Stimulated activated CD4-positive, alpha-beta T cell treated with anti-CD3 and anti-CD28 coated beads, Interleukin-12 subunit alpha, Interleukin-12 subunit beta, amount 100 ng/mL, for 24 hours (primary cell): ENCODE data around the gene FOXP1.

ENCODE experiments used
- DNase-seq, 2 experiments: peaks; one replicate each; pipeline ENCODE4 v3.0.0-alpha.2; 2020; ENCODE audit warnings: low read depth in 2 of 2

The FOXP1 gene

DNA sequence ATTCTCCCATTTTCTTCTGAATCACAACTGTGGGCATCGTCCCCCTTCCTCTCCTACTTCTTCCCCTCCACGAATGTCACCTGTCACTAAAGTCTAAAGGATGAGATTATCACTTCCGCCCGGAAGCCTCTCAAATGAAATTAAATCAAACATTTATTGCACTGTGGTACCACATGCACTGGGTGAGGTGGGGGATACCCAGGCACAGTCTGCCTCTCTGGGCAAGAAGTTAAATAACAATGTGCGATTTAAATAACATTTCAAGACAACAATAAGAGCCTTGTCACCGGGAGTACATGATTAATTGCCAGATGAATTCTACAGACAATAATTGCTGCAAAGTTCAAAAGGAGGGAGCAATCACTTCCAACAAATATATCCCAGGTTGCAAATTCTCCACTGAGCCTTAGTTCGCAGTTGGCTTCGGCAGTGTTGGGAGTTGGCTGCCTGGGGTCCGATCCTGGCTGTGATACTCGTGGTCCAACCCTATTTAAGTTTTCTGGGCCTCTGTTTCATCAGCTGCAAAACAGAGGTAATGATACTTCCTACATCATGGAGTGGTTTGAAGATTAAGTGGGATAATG is 77.7 kb downstream of the FOXP1 start:
- no peak for DNase-seq

DNA sequence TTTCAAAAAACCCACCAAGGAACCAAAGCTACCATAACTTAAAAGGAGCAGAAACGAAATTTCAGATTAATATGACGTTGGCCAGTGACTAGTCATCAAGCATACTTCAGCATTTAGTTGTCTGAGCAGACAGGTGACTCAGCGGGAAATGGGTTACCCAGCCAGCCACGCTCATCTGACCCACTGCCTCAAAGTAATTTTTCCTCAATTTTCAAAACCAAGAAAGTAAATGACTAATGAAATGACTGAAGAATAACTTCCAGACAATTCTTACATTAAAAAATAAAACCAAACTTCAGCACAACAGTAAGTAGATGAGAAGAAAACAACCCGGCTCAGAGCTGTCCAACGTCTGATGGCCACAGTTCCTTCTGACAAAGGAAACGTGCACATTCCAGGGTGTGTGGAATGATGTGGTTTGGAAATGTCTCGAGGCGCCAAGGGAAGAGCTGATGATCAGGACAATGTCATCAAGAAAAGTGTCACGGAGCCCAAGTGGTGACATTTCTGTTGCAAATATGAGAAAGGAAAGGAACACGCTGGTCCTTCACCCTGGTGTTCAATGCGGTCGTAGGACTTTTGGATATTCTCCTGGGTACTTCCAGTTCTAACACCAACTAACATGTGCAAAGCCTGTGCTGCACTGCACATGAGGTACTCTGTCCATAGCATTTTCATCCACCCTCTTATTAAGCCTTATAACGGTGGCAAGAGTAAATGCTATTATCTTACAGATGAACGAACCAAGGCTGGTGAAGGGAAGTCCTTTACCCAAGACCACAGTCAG is 79.1 kb downstream of the FOXP1 start:
- DNase-seq: no peak

DNA sequence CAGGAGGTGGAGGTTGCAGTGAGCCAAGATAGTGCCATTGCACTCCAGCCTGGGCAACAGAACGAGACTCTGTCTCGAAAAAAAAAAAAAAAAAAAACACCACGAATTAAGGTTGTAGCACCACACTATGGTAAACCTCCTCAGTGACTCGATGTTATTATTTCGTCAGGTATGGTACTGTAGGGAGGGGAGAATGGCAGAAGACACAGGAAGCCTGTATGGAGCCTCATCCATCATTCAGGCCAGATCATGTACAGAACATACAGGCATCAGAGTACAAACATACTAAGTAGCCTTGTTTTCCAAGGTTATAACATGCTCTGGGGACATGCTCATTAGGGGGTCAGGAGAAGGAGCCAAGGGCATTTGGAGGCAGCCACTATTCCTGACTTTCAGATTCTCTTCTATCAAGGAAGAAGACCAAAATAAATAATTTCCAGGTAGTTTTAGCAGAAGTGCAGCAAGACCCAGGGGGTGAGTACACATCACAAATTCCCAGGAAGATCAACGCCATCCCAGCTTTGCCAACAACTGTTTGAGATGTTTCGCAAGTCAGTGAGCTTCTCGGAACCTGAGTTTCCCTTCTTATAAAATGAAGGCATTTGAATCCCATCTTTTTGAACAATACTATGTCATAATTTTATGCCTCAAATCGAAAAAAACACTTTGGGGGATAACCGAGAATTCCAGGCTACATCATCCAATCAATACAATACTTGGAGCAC is 79.8 kb downstream of the FOXP1 start:
- no peak for DNase-seq

DNA sequence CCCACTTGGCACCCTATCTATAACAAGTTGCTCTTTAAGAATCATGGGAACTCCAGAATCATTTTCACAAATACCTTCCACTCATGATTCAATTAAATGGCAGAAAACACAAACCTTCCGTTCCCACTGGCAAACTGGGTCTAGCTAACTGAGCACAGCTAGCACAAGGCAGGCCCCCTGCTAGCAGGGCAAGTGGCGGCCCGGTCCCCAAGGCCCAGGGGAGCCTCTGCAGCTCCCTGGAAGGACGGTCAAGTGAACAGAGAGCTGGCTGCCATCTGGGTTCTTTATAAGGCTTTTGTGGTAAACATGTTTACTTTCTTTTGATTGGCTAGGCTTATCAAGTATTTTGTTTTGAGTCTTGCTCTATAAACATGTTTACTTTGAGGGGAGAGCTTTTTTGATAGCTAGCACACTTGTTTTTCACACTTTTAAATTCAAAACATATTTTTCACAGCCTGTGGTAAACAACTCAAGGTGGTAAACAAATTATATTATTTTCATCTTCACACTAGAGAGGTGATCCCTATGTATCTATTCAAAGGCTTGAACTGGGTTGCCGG is 81.4 kb downstream of the FOXP1 start:
- DNase-seq: no peak

DNA sequence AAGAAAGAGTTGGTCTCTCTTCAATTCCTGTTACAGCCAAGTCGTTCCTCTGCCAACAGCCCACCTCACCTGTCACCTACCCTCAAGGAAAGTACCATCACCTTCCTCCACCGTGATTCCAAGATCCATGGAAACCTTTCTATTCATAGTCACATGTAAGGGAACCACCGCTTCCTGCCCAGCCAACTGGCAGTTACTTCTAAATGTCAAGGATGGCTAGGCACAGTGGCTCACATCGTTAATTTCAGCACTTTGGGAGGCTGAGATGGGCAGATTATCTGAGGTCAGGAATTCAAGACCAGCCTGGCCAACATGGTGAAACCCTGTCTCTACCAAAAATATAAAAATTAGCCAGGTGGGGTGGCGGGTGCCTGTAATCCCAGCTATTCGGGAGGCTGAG is 82.8 kb downstream of the FOXP1 start:
- no peak for DNase-seq

DNA sequence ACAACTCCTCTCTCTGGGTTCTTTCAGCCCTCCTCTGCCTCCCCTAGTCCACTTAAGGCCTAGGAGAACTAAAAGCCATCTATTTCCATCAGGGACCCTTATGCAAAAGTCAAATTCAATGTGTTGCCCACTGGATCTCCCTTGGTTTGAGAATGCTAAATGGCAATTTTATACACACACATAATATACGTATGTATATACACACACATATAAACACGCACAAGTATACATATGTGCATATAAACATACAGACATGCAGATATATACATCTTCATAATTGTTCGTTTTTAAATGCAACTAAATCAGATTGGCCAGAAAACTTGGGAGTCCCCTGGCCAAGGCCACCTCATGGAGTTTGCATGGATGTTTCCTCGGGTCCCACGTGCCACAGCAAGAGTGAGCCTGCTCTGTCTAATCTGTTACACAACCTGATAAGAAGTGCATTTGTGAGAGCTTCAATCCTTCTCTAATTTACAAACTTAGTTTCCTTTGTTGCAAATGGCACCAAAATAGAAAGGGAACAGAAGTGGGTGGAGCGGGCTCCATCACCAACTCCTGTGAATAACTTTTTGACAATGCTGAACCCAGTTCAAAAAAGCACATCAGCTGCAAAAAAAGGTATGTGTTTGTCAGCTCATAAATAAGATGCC is 84.2 kb downstream of the FOXP1 start:
- DNase-seq: no peak

DNA sequence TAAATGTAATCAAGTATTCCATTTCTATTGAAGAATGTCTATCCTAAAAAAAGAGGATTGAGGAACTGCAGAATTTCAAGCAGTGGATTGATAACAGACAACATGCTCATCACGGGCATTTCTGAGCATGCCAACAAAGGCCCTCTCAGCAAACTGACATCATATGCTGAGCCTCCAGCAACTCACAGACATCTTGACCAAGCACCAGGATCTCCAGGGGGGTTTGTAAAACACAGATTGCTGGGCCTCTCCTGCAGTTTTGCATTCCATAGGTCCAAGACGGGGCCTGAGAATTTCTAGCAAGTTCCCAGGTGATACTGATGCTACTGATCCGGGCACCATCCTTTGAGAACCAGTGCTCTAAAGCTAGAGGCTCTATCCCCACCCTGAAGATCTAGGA is 85.0 kb downstream of the FOXP1 start:
- DNase-seq: no peak

DNA sequence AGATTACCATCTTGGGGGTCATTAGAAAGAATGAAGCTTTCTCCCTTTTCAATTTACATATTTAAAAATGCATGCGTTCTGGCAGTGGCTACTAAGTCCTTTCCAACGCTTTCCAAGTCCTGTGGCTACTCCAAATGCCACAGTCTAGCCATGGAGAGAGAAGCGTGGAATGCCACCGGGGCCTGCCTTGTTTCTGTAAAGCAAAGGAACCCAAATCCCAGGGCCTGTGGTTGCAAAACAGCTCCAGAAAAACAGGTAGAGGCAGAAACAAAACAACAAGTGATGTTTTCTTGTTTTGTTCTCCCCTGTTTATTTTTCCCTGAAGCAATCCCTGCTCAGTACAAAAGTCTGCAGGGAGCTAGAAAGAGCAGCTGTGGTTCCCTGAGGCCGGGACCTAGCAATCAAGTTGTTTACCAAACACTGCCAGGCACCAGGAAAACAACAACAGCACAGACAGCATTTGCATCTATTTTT is 85.5 kb downstream of the FOXP1 start:
- DNase-seq: no peak

DNA sequence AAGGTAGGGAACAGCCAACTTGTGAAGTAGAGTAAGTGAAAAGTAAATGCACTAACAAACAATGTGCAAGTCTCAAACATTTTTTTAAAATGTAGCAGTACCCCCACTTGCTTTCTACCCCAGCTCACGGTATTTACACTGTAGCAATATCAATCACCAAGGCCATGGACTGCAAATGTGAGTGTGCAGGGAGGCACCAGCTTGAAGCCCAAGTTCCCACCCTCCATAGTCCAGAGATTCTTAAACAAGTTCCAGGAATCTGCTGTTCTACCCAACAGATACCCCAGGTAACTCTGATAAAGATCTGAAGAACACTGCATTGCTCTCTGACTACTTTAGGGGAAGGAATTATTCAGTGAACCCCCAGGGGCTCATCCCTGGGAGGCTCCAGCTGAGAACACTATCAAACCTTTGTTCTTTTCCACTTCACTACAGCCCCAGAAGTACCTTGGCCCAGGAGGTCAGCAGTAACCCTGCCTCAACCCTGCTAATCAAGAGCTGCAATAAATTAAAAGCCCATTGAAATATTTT is 86.1 kb downstream of the FOXP1 start:
- DNase-seq: no peak

DNA sequence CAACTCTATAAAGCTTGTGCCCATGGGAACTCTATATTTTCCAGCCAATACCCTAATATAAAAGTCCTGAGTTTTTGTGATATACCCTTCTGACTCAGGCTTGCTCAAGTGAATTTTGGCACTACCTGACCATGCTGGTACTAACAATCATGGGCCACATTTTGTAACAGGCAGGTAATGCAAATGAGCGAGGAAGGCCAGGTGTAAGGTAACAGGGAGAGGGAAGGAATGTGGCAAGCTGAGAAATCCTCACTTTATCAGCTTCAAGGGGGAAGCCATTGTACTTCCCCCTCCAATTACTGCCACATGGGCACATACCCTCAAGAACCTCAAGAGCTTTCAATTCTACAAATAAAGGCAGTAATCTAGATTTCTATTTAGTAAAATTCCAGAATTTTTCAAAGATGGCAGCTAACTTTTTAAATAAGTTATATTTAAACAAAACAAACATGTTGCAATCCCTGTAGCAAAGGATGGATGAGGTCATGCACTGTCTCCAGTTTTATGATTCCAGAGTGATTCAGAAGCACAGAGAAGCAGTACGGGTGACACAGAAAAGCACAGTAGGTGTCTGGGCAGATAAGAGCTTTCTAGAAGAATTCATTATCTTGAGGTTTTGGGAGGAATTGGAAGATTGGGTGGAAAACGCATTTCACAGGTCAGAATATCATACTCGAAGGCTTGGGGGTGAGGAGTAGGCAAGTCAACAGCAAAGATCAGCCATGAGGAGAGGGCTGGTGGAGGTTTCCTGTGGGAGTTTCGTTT is 87.6 kb downstream of the FOXP1 start:
- no peak for DNase-seq

DNA sequence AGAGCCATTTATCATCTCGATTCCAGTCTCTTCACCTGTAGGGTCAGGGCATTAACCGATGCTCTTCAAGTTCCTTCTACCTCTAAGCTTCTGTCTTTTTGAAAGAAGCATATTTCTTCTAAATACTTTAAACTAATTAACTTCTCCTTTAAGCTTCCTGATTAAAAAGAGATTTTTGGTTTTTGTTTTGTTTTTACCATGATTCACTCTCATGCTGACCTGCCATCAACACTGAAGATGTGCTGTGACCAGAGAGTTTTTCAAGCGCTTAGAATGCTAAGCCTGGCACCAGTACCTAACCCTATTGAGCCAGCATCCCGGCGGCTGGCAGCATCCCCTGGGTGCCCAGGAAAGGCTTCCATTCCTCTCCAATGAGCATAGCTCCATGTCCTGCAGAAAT is 89.3 kb downstream of the FOXP1 start:
- no peak for DNase-seq

DNA sequence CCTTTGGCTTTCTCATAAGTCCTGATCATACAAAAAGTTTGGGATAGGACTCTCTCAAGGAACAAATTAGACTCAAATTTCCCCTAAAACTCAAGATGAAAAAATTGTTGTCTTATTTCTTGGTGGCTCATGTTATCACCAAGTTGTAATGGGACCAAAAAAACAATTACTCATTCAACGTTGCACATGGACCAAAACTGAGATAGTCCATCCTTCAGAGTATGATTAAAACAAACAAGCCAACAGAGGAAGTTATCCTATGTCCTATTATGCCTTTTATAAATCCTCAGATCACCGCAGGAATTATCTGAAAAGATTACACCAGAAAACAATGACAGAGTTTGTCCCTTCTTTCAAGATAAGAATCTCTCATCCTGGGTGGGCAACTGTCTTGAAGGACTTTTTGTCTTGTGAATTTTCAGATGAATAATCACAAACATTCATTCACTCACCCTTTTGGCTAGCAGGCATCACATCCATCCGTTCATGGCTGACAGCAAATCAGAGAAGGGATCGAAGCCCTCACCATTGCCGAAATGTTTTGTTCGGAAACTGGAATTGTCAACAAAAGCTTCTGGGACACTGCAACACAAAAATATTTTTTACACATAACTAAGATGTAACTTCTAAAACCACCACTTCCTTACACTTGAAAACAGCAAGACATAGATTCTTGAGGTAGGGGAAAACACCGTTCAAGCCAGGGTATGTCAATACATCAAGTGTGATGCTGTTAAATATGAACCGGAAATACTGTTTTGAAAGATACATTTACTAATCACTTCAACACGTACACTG is 90.4 kb downstream of the FOXP1 start:
- DNase-seq: no peak

DNA sequence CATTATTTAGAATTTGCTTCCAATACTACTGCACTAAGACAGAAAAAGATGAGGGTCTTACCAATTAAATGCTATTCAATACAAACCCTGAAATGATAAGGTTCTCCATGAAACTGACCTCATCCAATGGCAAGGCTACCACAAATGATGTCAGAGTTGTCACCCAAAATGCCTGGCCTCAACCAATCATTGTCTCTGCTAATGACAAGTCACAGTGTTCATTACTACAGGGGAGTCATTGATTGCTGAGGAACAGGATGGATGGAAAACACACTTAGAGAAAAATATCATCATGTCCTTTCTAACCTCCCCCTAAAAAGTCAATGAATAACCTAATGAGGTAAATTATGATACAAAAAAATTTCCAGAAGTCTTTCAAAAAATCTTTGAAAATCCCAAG is 91.0 kb downstream of the FOXP1 start:
- no peak for DNase-seq

DNA sequence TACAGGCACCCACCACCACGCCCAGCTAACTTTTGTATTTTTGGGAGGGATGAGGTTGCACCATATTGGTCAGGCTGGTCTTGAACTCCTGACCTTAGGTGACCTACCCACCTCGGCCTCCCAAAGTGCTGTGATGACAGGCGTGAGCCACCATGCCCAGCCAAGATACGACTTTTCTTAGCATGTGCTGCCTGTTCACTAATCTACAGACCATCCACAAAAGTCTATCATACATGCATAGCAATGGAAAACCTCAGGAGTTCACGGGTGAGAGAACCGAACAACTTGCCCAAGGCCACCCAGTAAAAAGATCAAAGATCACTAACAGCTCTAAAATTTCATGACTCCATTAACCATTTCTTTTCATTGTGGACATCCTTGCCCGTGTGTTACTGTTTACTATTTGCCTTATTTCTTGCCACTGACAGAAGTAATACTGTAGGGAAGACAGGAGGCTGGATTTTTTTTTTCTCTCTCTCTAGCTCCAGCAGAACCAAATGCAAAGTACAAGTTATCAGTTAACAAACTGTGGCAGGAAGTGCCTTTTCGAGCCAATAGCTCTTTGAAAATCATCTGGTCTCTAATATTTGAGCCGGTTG is 92.3 kb downstream of the FOXP1 start:
- no peak for DNase-seq

DNA sequence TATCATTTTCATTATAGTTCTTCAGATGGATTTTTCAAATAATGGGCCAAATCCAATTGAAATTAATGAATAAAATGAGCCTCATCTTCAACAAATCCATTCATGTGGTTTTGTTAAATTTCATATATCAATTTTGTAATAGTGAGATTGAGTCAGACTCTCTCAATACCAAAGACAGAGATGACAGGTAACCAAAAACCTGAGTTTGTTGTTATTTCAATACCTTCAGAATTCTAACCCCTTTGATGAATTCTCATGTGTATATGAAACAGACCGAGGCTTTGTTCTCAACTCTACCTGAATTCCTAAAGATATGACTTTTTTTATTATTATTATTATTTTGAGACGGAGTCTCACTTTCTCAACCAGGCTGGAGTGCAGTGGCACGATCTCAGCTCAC is 92.8 kb downstream of the FOXP1 start:
- no peak for DNase-seq

DNA sequence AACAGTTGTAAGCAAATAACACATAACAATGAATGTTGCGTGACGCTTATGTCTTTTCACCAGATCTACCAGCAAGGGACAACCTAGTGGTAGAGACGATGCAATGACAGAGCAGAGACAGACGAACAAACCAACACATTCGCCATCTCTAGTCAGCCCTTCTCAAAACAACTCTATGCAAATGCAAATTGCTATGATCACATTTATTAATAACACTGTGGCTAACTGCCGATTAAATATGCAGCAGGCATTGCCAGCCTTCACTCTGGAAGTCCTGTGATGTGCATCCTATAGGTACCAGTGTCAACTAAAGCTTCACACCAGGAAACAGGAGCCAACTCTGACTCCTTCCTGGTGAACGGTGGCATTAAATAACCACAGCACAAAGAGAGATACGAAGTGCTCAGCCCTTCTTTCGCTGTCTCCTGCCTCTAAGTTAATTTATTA is 94.2 kb downstream of the FOXP1 start:
- DNase-seq: no peak

DNA sequence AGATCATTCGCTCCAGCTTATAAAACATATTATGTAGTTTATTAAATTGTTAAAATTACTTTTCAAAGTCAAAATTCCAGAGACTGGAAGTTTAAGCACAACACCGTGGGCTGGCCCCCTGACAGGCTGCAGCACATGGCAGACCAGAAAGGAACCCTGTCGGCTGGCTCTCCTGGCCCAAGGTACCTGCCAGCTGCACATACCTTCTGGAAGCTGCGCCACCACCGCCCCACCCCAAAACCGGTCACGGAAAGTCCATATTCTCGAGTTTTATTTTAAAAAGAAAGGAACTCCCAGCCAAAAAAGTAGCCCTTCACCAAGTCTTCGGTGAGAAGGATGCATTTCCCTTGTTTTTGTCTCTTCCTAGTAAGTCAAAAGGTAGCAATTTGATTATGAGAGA is 94.6 kb downstream of the FOXP1 start:
- no peak for DNase-seq

DNA sequence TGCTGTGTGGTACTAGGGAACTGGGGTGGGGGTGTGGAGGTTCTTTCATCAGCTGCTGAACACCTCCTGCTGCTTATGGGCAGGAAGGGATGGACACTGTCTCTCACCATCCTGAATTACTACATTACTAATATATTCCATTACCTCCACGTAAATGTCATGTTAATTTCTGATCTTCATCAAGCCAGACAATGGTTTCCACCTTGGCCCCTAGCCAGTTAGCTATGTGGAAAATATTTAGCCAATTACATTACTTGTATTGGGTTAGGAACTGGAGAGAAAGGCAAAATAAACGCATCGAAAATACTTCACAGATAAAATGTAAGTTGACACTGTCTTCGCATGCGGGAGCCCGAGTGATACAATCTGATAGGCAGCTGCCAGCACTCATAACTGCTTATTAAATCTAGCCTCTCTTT is 95.1 kb downstream of the FOXP1 start:
- DNase-seq: no peak

DNA sequence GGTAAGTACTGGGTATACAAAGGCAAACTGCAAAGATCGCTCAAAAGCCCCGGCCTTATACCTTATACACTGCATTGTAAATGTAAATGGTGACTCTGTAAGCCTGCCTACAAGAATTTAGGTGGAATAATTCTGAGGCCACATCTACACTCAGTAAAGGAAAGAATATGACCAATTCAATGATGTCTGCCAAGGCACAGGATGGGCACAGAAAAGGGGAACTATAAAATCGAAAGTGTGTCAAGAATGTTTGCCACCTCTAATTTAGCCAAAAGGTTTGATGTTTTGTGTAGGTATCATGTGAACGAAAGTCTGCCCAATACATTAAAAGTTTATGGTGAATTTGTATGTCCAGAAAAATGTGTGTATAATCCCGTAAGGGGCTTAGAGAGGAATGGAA is 96.1 kb downstream of the FOXP1 start:
- no peak for DNase-seq

DNA sequence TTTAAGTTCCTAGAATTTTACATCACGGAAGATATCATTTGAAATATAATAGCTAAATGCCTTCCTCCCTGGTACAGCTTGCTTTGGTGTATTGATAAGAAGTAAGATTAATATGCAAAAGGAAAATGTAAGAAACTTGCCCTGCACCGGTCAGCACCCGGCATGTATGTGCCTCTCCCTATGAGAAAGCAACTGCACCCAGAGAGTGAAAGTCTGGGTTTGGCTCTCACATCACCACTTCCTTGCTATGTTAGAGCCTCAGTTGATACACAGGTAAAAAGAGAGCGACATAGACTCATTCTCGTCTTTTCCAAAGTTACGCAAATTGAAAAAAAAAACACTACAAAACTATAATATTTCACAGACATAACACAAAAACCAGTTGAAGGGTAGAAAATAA is 96.7 kb downstream of the FOXP1 start:
- no peak for DNase-seq
